Activated CD4-positive, alpha-beta T cell treated with anti-CD3 and anti-CD28 coated beads, Interleukin-2, amount 10 ng/mL, durations not matched to agents 7 days and 5 days (primary cell): ENCODE results near the gene SNAPC5. TPM values are rescaled to one million over a fixed set of nuclear protein-coding genes. Genes with fewer than 3 reads are reported as not detected.
"Not testable (repeated sequence)": the region's sequence is repeated elsewhere in the genome, so short reads cannot be mapped to it uniquely, and the experiment has no call there.

Source experiments
- CTCF ChIA-PET: fragments of 350-600 bp; sonication (Branson Sonifier 250); formaldehyde crosslinking; loops from one replicate; lab custom pipeline; 2021; ENCODE audit warnings: antibody characterized with exemption; lab: Charles Lee
- POLR2A ChIA-PET: fragments of 350-600 bp; sonication (Branson Sonifier 250); formaldehyde crosslinking; loops from one replicate; lab custom pipeline; 2021; ENCODE audit warnings: antibody characterized with exemption; lab: Charles Lee
- DNase-seq: peaks from one replicate; pipeline ENCODE4 v3.0.0-alpha.2; 2020
- H3K27ac Mint-ChIP-seq: one replicate; pipeline ENCODE4 v1.8.0; 2021; ENCODE audit warnings: mild to moderate bottlenecking, moderate library complexity, mixed read lengths
- H3K27me3 Mint-ChIP-seq: one replicate; pipeline ENCODE4 v1.8.0; 2021; ENCODE audit warnings: mixed read lengths
- H3K36me3 Mint-ChIP-seq: one replicate; pipeline ENCODE4 v1.8.0; 2021; ENCODE audit warnings: low read depth, mixed read lengths
- H3K4me1 Mint-ChIP-seq: one replicate; pipeline ENCODE4 v1.8.0; 2021; ENCODE audit warnings: mixed read lengths
- H3K4me3 Mint-ChIP-seq: one replicate; pipeline ENCODE4 v1.8.0; 2021; ENCODE audit warnings: mild to moderate bottlenecking, moderate library complexity, mixed read lengths
- H3K9me3 Mint-ChIP-seq: one replicate; pipeline ENCODE4 v1.8.0; 2021; ENCODE audit warnings: mixed read lengths
- total RNA-seq, 2 experiments: library from RNA; stranded (reverse); gene quantifications; one replicate each; pipeline ENCODE4 v1.2.3, GENCODE V29; 2021

Gene SNAPC5
- total RNA-seq, 2 experiments from 2014 or later = 21.4 to 24.5 TPM

DNA sequence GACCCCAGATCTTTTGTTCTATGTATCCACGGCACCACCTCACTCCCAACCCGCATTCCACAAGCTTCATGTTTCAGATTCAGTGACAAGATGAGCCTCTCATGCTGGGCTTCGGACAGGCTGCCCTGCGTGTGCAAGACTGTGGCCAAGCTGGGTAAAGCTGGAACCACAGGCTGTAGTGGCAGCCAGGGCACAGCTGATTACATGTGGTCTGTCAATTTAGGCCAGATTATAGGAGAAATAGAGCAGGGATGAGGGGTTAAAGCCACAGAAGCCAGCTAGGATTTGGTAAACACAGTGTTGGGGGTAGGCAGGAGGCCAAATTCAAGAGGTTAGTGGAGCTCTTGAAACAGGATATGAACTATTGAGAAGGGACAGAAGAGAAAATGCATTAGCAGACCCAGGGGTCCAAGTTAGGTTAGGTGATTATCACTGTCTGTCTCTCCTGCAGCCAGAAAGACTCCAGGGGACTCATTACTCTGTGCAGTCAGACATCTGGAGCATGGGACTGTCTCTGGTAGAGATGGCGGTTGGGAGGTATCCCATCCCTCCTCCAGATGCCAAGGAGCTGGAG, 12.9 kb downstream of the SNAPC5 start:
- CTCF ChIA-PET = interaction anchor here (0.7 to 3.6 kb wide), 4 partner anchors 13 to 601 kb away, joined by 3 to 16 read pairs (median 8); partner anchors contain the start of gene SNAPC5
- no peak overlapping the region for H3K4me3 Mint-ChIP-seq
- DNase-seq = no peak
- H3K36me3 Mint-ChIP-seq = peaks cover 51% of the 10 kb centered on the region
- H3K27me3 Mint-ChIP-seq = no peaks in the 10 kb centered on the region
- H3K4me1 Mint-ChIP-seq = peaks cover under 1% of the 10 kb centered on the region
- H3K9me3 Mint-ChIP-seq = no peaks in the 10 kb centered on the region
- POLR2A ChIA-PET = no interaction called here
- peak overlapping the region; percentile 3 for H3K27ac Mint-ChIP-seq

DNA sequence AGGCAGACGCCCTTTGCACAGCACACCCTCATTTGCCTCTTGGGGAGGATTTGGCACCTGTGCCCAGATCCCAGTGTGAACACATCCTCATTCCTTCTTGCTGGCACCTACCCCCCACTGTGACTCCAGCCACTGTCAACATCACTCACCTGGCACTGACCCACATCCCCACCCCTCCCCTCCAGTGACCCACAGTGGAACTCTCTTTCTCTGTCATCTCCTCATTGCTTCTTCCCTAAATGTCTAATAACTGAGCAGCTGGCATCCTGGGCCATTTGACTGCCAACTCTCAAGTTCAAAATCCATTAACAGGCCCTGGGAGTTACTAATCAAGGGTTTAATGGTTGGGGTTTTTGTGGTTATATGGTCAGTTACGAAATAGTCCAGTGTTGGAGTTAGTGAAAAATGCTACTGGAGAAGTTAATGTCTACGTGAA, 14.4 kb downstream of the SNAPC5 start:
- no peaks in the 10 kb centered on the region for H3K27me3 Mint-ChIP-seq
- no peak overlapping the region for H3K4me3 Mint-ChIP-seq
- no peak for DNase-seq
- H3K27ac Mint-ChIP-seq = no peak overlapping the region
- no peaks in the 10 kb centered on the region for H3K9me3 Mint-ChIP-seq
- peaks cover 5% of the 10 kb centered on the region for H3K4me1 Mint-ChIP-seq
- H3K36me3 Mint-ChIP-seq = peaks cover 48% of the 10 kb centered on the region
- CTCF ChIA-PET = interaction anchor here (0.6 to 3.6 kb wide), 2 partner anchors 15 to 1586 kb away, joined by 4 to 16 read pairs; partner anchors contain the start of gene SNAPC5
- POLR2A ChIA-PET = no interaction called here

DNA sequence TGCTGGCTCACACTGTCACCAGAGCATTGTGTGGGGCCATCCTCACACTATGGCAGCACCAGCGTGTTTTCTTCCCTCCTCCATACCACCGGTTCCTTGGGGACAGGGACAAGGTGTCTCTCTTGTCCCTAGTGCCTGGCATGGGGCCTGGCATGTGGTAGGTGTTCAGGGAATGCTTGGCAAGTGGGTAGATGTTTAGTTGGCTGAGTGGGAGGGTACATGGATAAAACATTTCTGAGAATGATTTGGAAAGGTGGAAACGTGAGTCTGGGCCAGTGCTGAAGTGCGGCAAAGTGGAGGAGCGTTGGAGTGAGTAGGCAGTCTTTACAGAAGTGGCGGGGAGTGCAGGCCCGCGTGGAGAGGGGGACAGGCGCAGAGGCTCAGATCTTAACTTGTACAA, 15.0 kb downstream of the SNAPC5 start:
- POLR2A ChIA-PET = no interaction called here
- peaks cover 5% of the 10 kb centered on the region for H3K4me1 Mint-ChIP-seq
- peaks cover 42% of the 10 kb centered on the region for H3K36me3 Mint-ChIP-seq
- no peaks in the 10 kb centered on the region for H3K27me3 Mint-ChIP-seq
- DNase-seq = no peak
- no peaks in the 10 kb centered on the region for H3K9me3 Mint-ChIP-seq
- H3K4me3 Mint-ChIP-seq = no peak overlapping the region
- CTCF ChIA-PET = interaction anchor here (0.6 to 2.0 kb wide), 2 partner anchors 15 to 1586 kb away, joined by 4 to 10 read pairs; partner anchors contain the start of gene SNAPC5
- H3K27ac Mint-ChIP-seq = peak overlapping the region; percentile 22

DNA sequence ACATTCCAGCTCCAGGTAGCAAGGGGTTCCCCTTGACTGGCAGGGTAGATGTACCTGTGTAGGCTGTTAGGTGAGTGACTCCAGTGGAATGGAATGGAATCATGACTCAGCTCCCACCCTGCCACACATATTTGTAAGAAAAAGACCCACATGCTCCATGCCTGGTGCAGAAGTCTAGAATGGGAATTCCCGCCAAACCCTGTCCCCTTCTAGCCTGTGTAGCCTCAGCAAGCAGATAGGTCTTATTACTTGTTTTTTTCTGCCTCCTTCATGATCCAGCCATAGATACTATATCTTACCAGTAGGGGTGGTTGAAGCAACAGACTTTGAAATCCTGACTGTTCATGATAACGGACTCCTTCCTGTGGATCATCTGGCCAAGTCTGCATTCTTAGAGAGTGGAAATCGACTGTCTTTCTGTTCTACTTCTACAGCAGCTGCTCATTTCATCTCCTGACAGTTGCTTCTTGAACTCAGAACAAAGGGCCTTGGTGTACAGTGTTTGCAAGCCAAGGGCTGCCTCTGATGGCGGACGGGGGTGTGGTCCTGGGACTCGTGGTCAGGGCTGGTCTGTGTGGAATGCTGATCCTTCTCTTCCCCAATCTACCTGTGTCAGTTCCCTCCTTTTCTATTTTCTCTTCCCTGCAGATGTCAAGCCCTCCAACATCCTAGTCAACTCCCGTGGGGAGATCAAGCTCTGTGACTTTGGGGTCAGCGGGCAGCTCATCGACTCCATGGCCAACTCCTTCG, 16.3 kb downstream of the SNAPC5 start:
- ChIA-PET POLR2A (no interaction called here), CTCF (interaction anchor here (0.6 to 2.0 kb wide), 4 partner anchors 9 to 103 kb away, joined by 3 to 10 read pairs (median 3); partner anchors contain the start of gene SNAPC5)
- H3K9me3 Mint-ChIP-seq = no peaks in the 10 kb centered on the region
- H3K4me3 Mint-ChIP-seq = no peak overlapping the region
- peak overlapping the region; percentile 42 for H3K27ac Mint-ChIP-seq
- no peaks in the 10 kb centered on the region for H3K27me3 Mint-ChIP-seq
- H3K4me1 Mint-ChIP-seq = peaks cover 9% of the 10 kb centered on the region
- peaks cover 38% of the 10 kb centered on the region for H3K36me3 Mint-ChIP-seq
- no peak for DNase-seq

DNA sequence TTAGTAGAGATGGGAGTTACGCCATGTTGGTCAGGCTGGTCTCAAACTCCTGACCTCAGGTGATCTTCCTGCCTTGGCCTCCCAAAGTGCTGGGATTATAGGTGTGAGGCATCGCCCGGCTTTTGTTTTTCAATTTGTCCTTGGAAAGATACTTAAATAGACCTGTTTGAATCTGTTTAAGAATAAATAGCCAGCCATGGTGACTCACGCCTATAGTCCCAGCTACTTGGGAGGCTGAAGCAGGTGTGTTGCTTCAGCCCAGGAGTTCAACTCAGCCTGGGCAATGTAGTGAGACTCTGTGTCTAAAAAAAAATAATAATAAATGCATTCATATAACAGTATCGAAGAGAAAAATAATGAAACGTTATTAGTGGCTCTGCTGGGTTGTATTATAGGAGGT, 17.3 kb downstream of the SNAPC5 start:
- Mint-ChIP-seq H3K4me1 (peaks cover 11% of the 10 kb centered on the region), H3K36me3 (peaks cover 34% of the 10 kb centered on the region), H3K4me3 (no peak overlapping the region), H3K9me3 (no peaks in the 10 kb centered on the region), H3K27ac (no peak overlapping the region), H3K27me3 (no peaks in the 10 kb centered on the region)
- ChIA-PET POLR2A (no interaction called here), CTCF (interaction anchor here (2.0 kb wide), 1 partner anchor 18 kb away, joined by 10 read pairs; the partner anchor contains the start of gene SNAPC5)
- no peak for DNase-seq

DNA sequence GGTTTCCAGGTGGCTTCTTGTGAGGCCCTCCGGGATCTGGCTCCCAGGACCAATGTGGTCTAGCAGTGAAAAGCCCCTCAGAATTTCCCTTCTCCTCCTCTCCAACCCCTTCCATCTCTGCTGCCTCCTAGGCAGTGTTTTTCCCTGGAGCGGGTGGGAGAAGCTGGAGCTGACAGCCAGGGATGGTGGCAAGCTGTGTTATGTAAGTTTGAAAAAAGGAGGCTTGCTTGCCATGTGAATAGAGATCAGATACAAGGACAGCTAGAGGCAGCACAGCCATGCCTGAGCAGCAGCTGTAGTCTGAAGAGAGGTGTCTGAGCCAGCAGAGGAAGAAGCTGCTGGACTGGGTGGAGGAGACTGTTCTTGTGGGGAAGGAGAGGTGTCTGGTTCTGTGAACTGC, 20.6 kb downstream of the SNAPC5 start:
- Mint-ChIP-seq H3K4me3 (no peak overlapping the region), H3K27me3 (no peaks in the 10 kb centered on the region), H3K4me1 (peaks cover 24% of the 10 kb centered on the region), H3K36me3 (peaks cover 24% of the 10 kb centered on the region), H3K9me3 (no peaks in the 10 kb centered on the region), H3K27ac (peak overlapping the region; percentile 27)
- ChIA-PET CTCF (interaction anchor here (0.9 kb wide), 1 partner anchor 17 kb away, joined by 3 read pairs; no protein-coding TSS in a partner anchor), POLR2A (no interaction called here)
- DNase-seq = no peak

DNA sequence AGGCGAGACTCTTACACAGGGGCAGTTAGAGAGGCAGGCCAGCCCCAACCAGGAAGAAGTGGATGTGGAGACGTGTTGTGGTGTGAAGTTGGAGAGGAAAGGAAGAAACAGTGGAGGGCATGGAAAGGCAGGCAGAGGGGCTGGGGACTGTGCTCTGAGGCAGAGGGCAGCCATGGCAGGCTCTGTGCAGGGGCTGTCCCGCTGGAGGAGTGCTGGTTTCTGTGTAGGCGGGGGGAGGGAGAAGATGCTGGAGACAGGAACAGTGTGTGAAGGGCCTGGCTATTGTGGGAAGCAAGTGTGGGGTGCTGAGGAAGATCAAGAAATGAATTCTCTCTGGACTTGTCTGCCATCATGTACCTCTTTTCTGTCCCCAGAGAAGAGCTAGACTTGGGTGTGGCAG, 21.0 kb downstream of the SNAPC5 start:
- peak overlapping the region; percentile 27 for H3K27ac Mint-ChIP-seq
- H3K4me3 Mint-ChIP-seq = no peak overlapping the region
- peaks cover 29% of the 10 kb centered on the region for H3K4me1 Mint-ChIP-seq
- no peaks in the 10 kb centered on the region for H3K9me3 Mint-ChIP-seq
- POLR2A ChIA-PET = no interaction called here
- CTCF ChIA-PET = interaction anchor here (0.9 kb wide), 1 partner anchor 17 kb away, joined by 3 read pairs; no protein-coding TSS in a partner anchor
- DNase-seq = no peak
- peaks cover 19% of the 10 kb centered on the region for H3K36me3 Mint-ChIP-seq
- H3K27me3 Mint-ChIP-seq = no peaks in the 10 kb centered on the region

DNA sequence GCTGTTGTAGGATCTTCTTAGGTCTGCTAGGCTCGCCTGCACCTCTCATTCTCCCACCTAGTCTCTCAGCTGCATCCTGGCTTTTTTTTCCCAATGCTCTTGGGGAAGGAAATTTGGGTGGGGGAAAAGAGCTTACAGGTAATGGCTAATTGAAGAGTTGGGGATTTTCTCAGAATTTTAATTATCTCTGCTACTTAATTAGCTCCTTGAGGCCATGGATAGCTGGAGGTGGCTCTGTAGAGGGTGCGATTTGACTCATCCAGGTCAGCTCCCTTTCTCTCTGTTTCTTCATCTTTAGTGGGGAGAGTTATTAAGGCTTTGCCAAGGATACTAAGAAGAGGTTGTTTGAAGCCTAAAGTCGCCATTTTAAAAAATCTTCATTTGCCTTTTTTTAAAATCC, 22.6 kb downstream of the SNAPC5 start:
- no peaks in the 10 kb centered on the region for H3K27me3 Mint-ChIP-seq
- peak overlapping the region; percentile 39 for H3K27ac Mint-ChIP-seq
- H3K4me1 Mint-ChIP-seq = peaks cover 43% of the 10 kb centered on the region
- no peak for DNase-seq
- no peak overlapping the region for H3K4me3 Mint-ChIP-seq
- no peaks in the 10 kb centered on the region for H3K9me3 Mint-ChIP-seq
- CTCF ChIA-PET = interaction anchor here (0.5 to 1.7 kb wide), 4 partner anchors 12 to 162 kb away, joined by 3 to 7 read pairs (median 4); no protein-coding TSS in a partner anchor
- POLR2A ChIA-PET = interaction anchor here (0.5 kb wide), 1 partner anchor 11 kb away, joined by 6 read pairs; no protein-coding TSS in a partner anchor
- H3K36me3 Mint-ChIP-seq = peaks cover 14% of the 10 kb centered on the region

DNA sequence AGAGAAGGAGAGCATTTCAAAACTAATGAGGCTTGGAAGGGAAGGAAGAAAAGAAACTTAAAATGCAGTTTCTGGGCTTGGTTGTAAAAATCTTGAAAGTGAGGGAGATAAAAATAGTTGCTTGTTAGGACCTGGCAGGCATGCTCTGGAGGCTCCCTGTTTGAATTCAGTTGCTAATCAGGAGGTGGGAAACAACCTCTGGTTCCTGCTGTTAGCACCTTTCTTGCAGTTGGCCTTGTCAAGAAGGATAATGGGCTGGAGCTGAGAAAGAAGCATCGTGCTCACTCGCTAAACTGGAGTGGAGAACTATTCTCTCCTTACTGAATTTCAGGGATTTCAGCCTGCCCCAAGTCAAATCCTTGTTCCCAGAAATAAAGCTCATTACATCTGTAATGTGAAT, 23.4 kb downstream of the SNAPC5 start:
- POLR2A ChIA-PET = no interaction called here
- Mint-ChIP-seq H3K27ac (no peak overlapping the region), H3K27me3 (no peaks in the 10 kb centered on the region), H3K9me3 (no peaks in the 10 kb centered on the region), H3K36me3 (peaks cover 10% of the 10 kb centered on the region), H3K4me3 (no peak overlapping the region), H3K4me1 (peaks cover 39% of the 10 kb centered on the region)
- CTCF ChIA-PET = interaction anchor here (0.6 to 1.7 kb wide), 2 partner anchors 24 to 89 kb away, joined by 3 to 7 read pairs; no protein-coding TSS in a partner anchor
- no peak for DNase-seq

DNA sequence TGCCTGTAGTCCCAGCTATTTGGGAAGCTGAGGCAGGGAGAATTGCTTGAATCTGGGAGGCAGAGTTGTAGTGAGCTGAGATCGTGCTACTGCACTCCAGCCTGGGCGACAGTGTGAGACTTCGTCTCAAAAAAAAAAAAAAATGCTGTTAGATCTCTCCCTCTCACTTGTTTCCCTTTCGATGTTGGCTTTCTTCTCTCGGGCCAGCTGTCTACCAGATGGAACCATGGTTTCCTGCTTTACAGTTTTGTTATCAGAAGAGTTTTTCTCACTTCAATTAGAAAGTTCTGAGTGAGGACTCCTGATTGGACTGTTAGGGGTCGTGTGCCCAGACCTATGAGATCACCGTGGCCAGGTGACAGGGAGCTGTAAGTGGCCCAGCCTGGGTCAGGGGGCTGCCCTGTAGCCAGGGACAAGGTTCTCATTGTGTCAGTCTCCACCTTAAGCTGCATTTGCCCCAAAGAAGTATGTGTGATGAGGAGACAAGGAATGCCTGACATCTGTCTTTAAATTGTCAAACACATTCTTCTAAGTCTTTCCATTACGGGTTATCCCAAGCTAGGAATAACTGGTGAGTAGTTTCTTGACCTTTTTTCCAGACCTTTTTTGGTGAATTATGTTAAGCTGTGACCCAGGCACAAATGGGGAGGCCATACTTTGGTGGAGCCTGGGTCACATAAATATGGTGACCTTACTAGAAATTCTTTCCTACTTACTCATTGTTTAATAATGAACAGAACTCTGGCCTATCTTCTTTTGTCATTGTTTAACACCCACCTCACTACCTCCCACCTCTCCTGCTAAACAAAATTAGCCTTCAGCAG, 25.2 kb downstream of the SNAPC5 start:
- Mint-ChIP-seq H3K4me3 (peak overlapping the region; percentile 64), H3K4me1 (peaks cover 40% of the 10 kb centered on the region), H3K27ac (peak overlapping the region; percentile 95), H3K36me3 (peaks cover 12% of the 10 kb centered on the region), H3K9me3 (no peaks in the 10 kb centered on the region), H3K27me3 (no peaks in the 10 kb centered on the region)
- ChIA-PET CTCF (interaction anchor here (0.6 to 3.4 kb wide), 7 partner anchors 8 to 86 kb away, joined by 3 to 13 read pairs (median 4); partner anchors contain the start of gene SNAPC5), POLR2A (interaction anchor here (0.6 to 1.0 kb wide), 2 partner anchors 10 to 1168 kb away, joined by 3 read pairs; partner anchors contain the start of gene RNU5B-1)
- peak; percentile 75 for DNase-seq

DNA sequence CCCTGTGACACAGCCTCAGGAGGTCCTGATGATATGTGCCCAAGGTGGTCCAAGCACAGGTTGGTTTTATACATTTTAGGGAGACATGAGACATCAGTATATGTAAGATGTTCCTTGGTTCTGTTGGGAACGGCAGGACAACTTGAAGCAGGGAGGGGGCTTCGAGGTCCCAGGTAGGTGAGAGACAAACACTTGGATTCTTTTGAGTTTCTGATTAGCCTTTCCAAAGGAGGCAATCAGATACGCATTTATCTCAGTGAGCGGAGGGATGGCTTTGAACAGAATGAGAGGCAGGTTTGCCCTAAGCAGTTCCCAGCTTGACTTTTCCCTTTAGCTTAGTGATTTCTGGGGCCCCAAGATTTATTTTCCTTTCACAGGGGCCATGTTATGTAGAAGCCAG, 26.7 kb downstream of the SNAPC5 start:
- CTCF ChIA-PET = interaction anchor here (1.0 to 3.4 kb wide), 5 partner anchors 12 to 380 kb away, joined by 3 to 13 read pairs (median 8); partner anchors contain the start of gene SNAPC5
- H3K4me3 Mint-ChIP-seq, H3K27me3 Mint-ChIP-seq, POLR2A ChIA-PET, H3K9me3 Mint-ChIP-seq, DNase-seq: not testable (repeated sequence)
- peaks cover 34% of the 10 kb centered on the region for H3K4me1 Mint-ChIP-seq
- peaks cover 18% of the 10 kb centered on the region for H3K36me3 Mint-ChIP-seq
- peak overlapping the region; percentile 95 for H3K27ac Mint-ChIP-seq
